Activated T-cell treated with anti-CD3 and anti-CD28 coated beads, Interleukin-2, amount 50 U/mL, for 24 hours (primary cell): ENCODE data around the gene ZNF8.
A peak's percentile ranks its signal among the peaks of the same experiment; 100 is the strongest.
"Not testable (repeated sequence)": the region's sequence is repeated elsewhere in the genome, so short reads cannot be mapped to it uniquely, and the experiment has no call there.

Source experiments
- DNase-seq: peaks from one replicate; pipeline ENCODE4 v3.0.0-alpha.2; 2020
- H3K27ac Mint-ChIP-seq: 2 replicates; pipeline ENCODE4 v1.8.0; 2020; ENCODE audit warnings: mild to moderate bottlenecking, mixed read lengths
- H3K27me3 Mint-ChIP-seq: 2 replicates; pipeline ENCODE4 v1.8.0; 2020; ENCODE audit warnings: mixed read lengths
- H3K36me3 Mint-ChIP-seq: 2 replicates; pipeline ENCODE4 v1.8.0; 2020; ENCODE audit warnings: low read depth, mixed read lengths
- H3K4me1 Mint-ChIP-seq: 2 replicates; pipeline ENCODE4 v1.8.0; 2020; ENCODE audit warnings: low read depth, mixed read lengths
- H3K4me3 Mint-ChIP-seq: 2 replicates; pipeline ENCODE4 v1.8.0; 2020; ENCODE audit warnings: mild to moderate bottlenecking, moderate library complexity, mixed read lengths
- H3K9me3 Mint-ChIP-seq: 2 replicates; pipeline ENCODE4 v1.8.0; 2020; ENCODE audit warnings: mixed read lengths

ZNF8 gene

DNA sequence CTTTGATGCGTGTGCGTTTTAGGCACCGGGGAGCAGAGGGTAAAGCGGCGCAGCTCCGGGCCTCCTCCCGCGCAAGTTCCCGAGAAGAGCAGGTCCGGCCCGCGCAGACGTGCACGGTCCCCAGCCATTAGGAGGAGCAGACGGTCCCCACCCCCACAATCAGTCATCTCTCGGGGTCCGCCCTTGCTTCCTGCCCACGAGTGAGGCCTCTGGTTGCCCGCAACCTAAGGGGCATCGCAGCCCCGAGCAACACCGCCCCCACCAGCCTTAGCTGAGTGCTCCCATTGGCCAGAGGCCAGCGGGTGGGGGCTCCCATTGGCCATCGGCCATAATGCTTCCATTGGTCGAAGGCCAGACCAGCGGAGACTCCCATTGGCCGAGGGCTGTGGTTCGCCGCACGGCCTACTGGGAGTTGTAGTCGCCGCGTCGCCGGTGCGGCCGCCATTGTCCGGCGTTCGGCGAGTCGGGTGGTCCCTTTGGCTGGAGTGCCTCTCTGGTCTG lies at the start of gene ZNF8:
TSS of gene ZNF8 (plus strand) at position 415 of the 501 bp plus-strand sequence. CDS start 127 bp downstream, outside the sequence.
- H3K4me1 Mint-ChIP-seq = peaks cover 47% of the 10 kb centered on the region
- H3K36me3 Mint-ChIP-seq = peaks cover 90% of the 10 kb centered on the region
- peak within 1 kb of the TSS; percentile 98 for H3K27ac Mint-ChIP-seq
- peak; percentile 97 for DNase-seq
- no peaks in the 10 kb centered on the region for H3K27me3 Mint-ChIP-seq
- peak within 1 kb of the TSS; percentile 95 for H3K4me3 Mint-ChIP-seq
- peaks cover 41% of the 10 kb centered on the region for H3K9me3 Mint-ChIP-seq

DNA sequence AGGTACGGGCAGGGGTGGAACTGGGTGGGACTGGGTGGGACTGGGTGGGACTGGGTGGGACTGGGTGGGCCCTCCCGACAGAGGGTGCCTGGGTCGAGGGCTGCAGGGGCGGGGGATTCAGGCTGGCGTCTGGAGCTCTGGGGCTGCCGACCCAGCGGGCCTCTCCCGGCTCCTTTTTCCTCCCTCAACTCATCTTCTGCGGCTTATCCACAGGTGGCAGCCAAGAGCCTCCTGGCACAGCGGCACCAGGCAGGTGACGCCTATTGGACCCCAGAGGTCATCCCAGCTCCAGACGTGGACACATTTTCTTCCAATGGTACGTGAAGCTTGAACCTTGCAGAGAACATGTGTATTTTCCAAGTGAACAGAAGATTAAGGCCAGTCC lies 49.5 kb upstream of the ZNF8 start:
- DNase-seq = peak; percentile 56
- Mint-ChIP-seq H3K27me3 (no peaks in the 10 kb centered on the region), H3K36me3 (peaks cover 74% of the 10 kb centered on the region), H3K9me3 (peaks cover 47% of the 10 kb centered on the region), H3K4me1 (peaks cover 28% of the 10 kb centered on the region), H3K27ac (peak overlapping the region; percentile 70), H3K4me3 (peak overlapping the region; percentile 94)

DNA sequence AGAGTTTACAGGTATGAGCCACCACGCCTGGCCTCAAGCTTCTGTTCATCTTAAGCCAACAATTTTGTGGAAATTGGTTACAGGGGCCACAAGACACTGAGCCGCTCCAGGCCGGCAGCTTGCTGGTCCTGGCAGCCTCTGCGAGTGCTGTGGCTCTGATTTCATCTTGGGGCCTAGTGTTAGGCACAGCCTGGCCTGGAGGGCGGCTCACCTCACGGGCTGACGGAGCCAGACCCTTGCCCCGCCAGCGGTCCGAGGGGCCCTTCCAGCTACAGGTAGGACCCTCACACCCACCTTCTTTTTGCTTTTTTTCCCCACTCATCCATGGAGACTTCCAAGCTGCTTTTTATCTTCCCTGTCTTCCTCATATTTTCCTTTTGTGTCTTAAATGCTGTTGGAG lies 41.4 kb upstream of the ZNF8 start:
- no peak for DNase-seq
- Mint-ChIP-seq H3K9me3 (peaks cover 52% of the 10 kb centered on the region), H3K27me3 (no peaks in the 10 kb centered on the region), H3K27ac (no peak overlapping the region), H3K4me3 (no peak overlapping the region), H3K36me3 (peaks cover 98% of the 10 kb centered on the region), H3K4me1 (no peaks in the 10 kb centered on the region)

DNA sequence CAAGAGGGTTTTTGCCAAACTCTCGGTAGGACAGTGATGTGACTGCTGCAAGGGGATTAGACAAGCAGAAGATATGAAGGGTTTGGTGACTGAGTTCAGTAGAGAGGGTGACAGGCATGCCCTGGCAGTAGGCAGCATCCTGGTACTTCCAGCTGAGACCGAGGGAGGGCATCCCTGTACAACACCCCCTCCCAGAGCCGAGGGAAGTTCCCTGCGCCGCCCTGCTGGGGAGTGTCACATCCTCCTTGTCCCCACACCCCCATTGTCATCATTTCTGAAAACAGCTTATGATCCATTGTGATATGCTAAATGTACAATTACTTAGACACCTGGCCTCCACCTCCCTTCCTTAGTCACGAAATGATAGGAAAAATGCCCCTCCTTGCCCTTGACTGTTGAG lies 35.4 kb upstream of the ZNF8 start:
- no peak for DNase-seq
- Mint-ChIP-seq H3K27me3 (no peaks in the 10 kb centered on the region), H3K4me1 (peaks cover under 1% of the 10 kb centered on the region), H3K9me3 (peaks cover 63% of the 10 kb centered on the region), H3K27ac (no peak overlapping the region), H3K36me3 (peaks cover 99% of the 10 kb centered on the region), H3K4me3 (no peak overlapping the region)

DNA sequence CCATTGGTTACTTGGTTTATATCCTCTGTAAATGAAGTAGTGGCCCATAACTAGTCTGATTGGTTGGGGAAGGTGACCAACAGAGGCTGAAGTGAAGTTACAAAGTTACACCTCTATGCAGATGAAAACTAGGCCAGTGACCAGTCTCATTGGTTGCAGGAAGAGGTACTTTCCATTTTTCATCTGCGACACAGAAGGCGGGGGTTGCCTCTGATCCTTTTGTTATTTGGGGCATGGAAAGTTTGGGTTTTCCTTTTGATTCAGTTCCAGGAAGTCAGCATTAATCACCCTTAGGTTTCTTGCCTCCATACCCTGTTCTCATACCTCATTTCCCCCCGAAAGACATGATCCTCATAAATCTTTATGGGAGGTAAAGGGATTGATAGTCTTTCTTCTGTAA lies 29.9 kb upstream of the ZNF8 start:
- Mint-ChIP-seq H3K4me3 (no peak overlapping the region), H3K9me3 (peaks cover 63% of the 10 kb centered on the region), H3K36me3 (peaks cover 100% of the 10 kb centered on the region), H3K27me3 (no peaks in the 10 kb centered on the region), H3K4me1 (peaks cover 6% of the 10 kb centered on the region), H3K27ac (no peak overlapping the region)
- DNase-seq = no peak

GRCh38 chr19:58252102-58252685 lies 26.6 kb upstream of the ZNF8 start:
- Mint-ChIP-seq H3K27ac (no peak overlapping the region), H3K36me3 (peaks cover 100% of the 10 kb centered on the region), H3K4me3 (no peak overlapping the region), H3K27me3 (no peaks in the 10 kb centered on the region), H3K4me1 (peaks cover 6% of the 10 kb centered on the region), H3K9me3 (peaks cover 67% of the 10 kb centered on the region)
- no peak for DNase-seq

- not testable (repeated sequence) for H3K4me1 Mint-ChIP-seq
These were observed 20.5 kb upstream of the ZNF8 start for GRCh38 chr19:58258259-58258658.

DNA sequence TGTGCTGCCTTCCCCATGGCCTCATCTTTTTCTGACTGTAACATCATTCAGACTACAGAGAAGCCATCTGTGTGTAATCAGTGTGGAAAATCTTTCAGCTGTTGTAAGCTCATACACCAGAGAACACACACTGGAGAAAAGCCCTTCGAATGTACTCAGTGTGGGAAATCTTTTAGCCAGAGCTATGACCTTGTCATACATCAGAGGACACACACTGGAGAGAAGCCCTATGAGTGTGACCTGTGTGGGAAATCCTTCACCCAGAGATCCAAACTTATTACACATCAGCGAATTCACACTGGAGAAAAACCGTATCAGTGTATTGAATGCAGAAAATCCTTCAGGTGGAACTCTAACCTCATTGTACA lies 17.2 kb upstream of the ZNF8 start:
- Mint-ChIP-seq H3K4me1 (no peaks in the 10 kb centered on the region), H3K27ac (no peak overlapping the region), H3K4me3 (no peak overlapping the region), H3K27me3 (no peaks in the 10 kb centered on the region), H3K9me3 (peaks cover 57% of the 10 kb centered on the region), H3K36me3 (peaks cover 100% of the 10 kb centered on the region)
- DNase-seq = no peak

More at GRCh38 chr19:58258259-58258658, 20.5 kb upstream of the ZNF8 start:
- not testable (repeated sequence) for H3K27me3 Mint-ChIP-seq, DNase-seq, H3K4me3 Mint-ChIP-seq, H3K27ac Mint-ChIP-seq
- H3K36me3 Mint-ChIP-seq = peaks cover 100% of the 10 kb centered on the region
- peaks cover 72% of the 10 kb centered on the region for H3K9me3 Mint-ChIP-seq

DNA sequence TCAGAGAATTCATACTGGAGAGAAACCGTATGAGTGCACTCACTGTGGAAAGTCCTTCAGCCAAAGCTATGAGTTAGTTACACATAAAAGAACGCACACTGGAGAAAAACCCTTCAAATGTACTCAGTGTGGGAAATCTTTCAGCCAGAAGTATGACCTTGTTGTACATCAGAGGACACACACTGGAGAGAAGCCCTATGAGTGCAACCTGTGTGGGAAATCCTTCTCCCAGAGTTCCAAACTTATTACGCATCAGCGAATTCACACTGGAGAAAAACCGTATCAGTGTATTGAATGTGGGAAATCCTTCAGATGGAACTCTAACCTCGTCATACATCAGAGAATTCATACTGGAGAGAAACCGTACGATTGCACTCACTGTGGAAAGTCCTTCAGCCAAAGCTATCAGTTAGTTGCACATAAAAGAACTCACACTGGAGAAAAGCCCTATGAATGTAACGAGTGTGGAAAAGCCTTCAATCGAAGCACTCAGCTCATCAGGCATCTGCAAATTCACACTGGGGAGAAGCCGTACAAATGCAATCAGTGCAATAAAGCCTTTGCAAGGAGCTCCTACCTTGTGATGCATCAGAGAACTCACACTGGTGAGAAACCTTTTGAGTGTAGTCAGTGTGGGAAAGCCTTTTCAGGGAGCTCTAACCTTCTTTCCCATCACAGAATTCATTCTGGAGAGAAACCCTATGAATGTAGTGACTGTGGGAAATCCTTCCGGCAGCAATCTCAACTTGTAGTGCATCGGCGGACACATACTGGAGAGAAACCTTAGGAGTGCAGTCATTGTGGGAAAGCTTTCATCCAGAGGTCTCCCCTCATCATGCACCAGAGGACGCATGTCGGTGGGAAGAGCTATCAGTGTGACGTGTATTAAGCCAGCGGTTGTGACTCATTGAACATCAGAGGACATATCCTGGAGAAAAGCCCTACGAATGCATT lies 16.5 kb upstream of the ZNF8 start:
- no peaks in the 10 kb centered on the region for H3K4me1 Mint-ChIP-seq
- no peaks in the 10 kb centered on the region for H3K27me3 Mint-ChIP-seq
- H3K4me3 Mint-ChIP-seq = no peak overlapping the region
- H3K36me3 Mint-ChIP-seq = peaks cover 99% of the 10 kb centered on the region
- H3K27ac Mint-ChIP-seq = no peak overlapping the region
- peaks cover 56% of the 10 kb centered on the region for H3K9me3 Mint-ChIP-seq
- no peak for DNase-seq

GRCh38 chr19:58262922-58263296 lies 15.8 kb upstream of the ZNF8 start:
- H3K36me3 Mint-ChIP-seq = peaks cover 96% of the 10 kb centered on the region

GRCh38 chr19:58265100-58265499 lies 13.7 kb upstream of the ZNF8 start:
- Mint-ChIP-seq H3K27ac (no peak overlapping the region), H3K4me3 (no peak overlapping the region), H3K4me1 (no peaks in the 10 kb centered on the region), H3K9me3 (peaks cover 47% of the 10 kb centered on the region), H3K27me3 (no peaks in the 10 kb centered on the region), H3K36me3 (peaks cover 89% of the 10 kb centered on the region)
- no peak for DNase-seq

More at GRCh38 chr19:58262922-58263296, 15.8 kb upstream of the ZNF8 start:
- Mint-ChIP-seq H3K4me3 (no peak overlapping the region), H3K27me3 (no peaks in the 10 kb centered on the region), H3K27ac (no peak overlapping the region), H3K9me3 (peaks cover 49% of the 10 kb centered on the region), H3K4me1 (no peaks in the 10 kb centered on the region)
- DNase-seq = no peak

GRCh38 chr19:58268344-58268743 lies 10.4 kb upstream of the ZNF8 start:
- no peaks in the 10 kb centered on the region for H3K27me3 Mint-ChIP-seq
- H3K4me1 Mint-ChIP-seq = no peaks in the 10 kb centered on the region
- H3K9me3 Mint-ChIP-seq = peaks cover 31% of the 10 kb centered on the region
- no peak overlapping the region for H3K27ac Mint-ChIP-seq
- no peak for DNase-seq
- H3K4me3 Mint-ChIP-seq = no peak overlapping the region
- peaks cover 88% of the 10 kb centered on the region for H3K36me3 Mint-ChIP-seq

- Mint-ChIP-seq H3K27me3 (no peaks in the 10 kb centered on the region), H3K36me3 (peaks cover 95% of the 10 kb centered on the region), H3K27ac (no peak overlapping the region), H3K4me1 (peaks cover 23% of the 10 kb centered on the region), H3K4me3 (no peak overlapping the region), H3K9me3 (peaks cover 36% of the 10 kb centered on the region)
- no peak for DNase-seq
These were observed 4.0 kb upstream of the ZNF8 start for GRCh38 chr19:58274771-58275201.

DNA sequence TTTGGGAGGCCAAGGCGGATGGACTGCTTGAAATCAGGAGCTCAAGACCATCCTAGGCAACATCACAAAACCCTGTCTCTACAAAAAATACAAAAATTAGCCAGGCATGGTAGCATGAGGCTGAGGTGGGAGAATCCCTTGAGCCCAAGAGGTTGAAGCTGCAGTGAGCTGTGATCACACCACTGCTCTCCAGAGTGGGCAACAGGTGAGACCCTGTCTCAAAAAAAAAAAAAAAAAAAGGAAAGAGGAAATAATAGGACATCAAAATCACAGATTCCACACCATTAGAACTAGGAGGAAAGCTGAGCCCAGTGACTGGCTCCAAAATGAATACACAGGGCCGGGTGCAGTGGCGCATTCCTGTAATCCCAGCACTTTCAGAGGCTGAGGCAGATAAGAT lies 3.2 kb upstream of the ZNF8 start:
- Mint-ChIP-seq H3K36me3 (peaks cover 95% of the 10 kb centered on the region), H3K27me3 (no peaks in the 10 kb centered on the region), H3K9me3 (peaks cover 39% of the 10 kb centered on the region), H3K4me1 (peaks cover 31% of the 10 kb centered on the region), H3K4me3 (no peak overlapping the region), H3K27ac (no peak overlapping the region)
- no peak for DNase-seq

DNA sequence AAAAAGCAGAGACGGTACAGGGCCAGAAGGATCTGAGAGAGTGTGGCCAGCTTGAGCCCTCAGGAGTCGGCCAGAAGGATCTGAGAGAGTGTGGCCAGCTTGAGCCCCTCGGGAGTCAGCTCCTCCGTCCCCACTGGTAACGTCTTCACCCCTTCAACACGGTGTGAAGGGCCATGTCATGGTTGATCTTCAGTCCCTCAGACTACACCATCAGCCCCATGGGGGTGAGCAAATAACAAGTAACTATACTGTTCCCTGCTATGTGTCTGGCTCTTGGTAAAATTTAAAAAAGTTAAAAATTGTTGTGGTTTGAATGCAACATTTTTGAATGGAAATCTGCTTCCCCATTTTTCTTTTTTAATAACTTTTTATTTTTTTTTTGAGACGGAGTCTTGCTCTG lies 1.6 kb upstream of the ZNF8 start:
- peaks cover 94% of the 10 kb centered on the region for H3K36me3 Mint-ChIP-seq
- peak overlapping the region; percentile 95 for H3K4me3 Mint-ChIP-seq
- no peak overlapping the region for H3K27ac Mint-ChIP-seq
- peaks cover 45% of the 10 kb centered on the region for H3K4me1 Mint-ChIP-seq
- H3K27me3 Mint-ChIP-seq = no peaks in the 10 kb centered on the region
- no peak for DNase-seq
- H3K9me3 Mint-ChIP-seq = peaks cover 39% of the 10 kb centered on the region
